Measurements from ENCODE around the gene SLC17A2. TPM values are rescaled to one million over a fixed set of nuclear protein-coding genes. Genes with fewer than 3 reads are reported as not detected.

Gene SLC17A2
- polyA plus RNA-seq (2012; ENCODE audit: insufficient read depth, insufficient read length, low read depth): 0.39 TPM

- Histone ChIP-seq H3K4me1 (peaks cover 23% of the 10 kb centered on the region), H3K36me3 (no peaks in the 10 kb centered on the region), H3K9me3 (no peaks in the 10 kb centered on the region), H3K27me3 (no peaks in the 10 kb centered on the region), H3K4me3 (ENCODE audit: low read depth, low read length) (no peak within 1 kb of the TSS)
- peak; percentile 30 for DNase-seq
- TF ChIP-seq, protein P1, sequence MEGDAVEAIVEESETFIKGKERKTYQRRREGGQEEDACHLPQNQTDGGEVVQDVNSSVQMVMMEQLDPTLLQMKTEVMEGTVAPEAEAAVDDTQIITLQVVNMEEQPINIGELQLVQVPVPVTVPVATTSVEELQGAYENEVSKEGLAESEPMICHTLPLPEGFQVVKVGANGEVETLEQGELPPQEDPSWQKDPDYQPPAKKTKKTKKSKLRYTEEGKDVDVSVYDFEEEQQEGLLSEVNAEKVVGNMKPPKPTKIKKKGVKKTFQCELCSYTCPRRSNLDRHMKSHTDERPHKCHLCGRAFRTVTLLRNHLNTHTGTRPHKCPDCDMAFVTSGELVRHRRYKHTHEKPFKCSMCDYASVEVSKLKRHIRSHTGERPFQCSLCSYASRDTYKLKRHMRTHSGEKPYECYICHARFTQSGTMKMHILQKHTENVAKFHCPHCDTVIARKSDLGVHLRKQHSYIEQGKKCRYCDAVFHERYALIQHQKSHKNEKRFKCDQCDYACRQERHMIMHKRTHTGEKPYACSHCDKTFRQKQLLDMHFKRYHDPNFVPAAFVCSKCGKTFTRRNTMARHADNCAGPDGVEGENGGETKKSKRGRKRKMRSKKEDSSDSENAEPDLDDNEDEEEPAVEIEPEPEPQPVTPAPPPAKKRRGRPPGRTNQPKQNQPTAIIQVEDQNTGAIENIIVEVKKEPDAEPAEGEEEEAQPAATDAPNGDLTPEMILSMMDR (IDR thresholded peaks at IDR 0.05; ENCODE audit: low read depth, low read length): no peak
Measured at GRCh38 chr6:25930532-25931410, at the start of gene SLC17A2. Gene SLC17A2, minus strand, starts transcription at chr6:25930691. Its CDS starts 4,895 bp downstream, at chr6:25925796.

GRCh38 chr6:25975923-25976560, 45.6 kb upstream of the SLC17A2 start:
- Histone ChIP-seq H3K27me3 (no peaks in the 10 kb centered on the region), H3K9me3 (no peaks in the 10 kb centered on the region), H3K4me3 (ENCODE audit: low read depth, low read length) (no peak overlapping the region), H3K4me1 (no peaks in the 10 kb centered on the region), H3K36me3 (no peaks in the 10 kb centered on the region)
- TF ChIP-seq, protein P1 (IDR thresholded peaks at IDR 0.05; ENCODE audit: low read depth, low read length): no peak
- no peak for DNase-seq

DNA sequence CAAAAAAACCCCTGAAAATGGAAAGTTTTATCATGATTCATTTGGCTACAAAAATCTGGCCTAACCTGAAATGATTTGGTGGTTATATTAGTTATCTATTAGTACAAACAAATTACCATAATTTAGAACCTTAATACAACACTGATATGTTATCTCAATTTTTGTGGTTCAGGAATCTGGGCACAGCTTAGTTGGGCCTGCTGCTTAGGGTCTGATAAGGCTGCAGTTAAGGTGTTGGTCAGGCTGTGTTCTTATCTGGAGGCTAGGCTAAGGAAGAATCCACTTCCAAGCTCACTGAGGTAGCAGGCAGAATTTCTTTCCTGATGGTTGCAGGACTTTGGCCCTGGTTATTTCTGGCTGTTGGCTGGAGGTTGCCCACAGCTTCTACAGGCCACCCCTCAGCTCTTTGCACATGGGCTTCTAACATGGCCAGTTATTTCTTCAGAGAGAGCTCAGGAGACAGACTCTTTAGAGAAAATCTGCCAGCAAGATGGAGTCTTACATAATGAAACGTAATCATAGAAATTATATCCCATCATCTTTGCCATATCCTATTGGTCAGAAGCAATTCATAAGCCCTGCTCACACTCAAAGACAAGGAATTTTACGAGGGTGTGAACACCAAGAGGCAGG, 43.5 kb upstream of the SLC17A2 start:
- Histone ChIP-seq H3K4me1 (no peaks in the 10 kb centered on the region), H3K9me3 (no peaks in the 10 kb centered on the region), H3K27me3 (no peaks in the 10 kb centered on the region), H3K4me3 (ENCODE audit: low read depth, low read length) (no peak overlapping the region), H3K36me3 (no peaks in the 10 kb centered on the region)
- DNase-seq: no peak
- TF ChIP-seq, protein P1 (IDR thresholded peaks at IDR 0.05; ENCODE audit: low read depth, low read length): no peak

- no peaks in the 10 kb centered on the region for H3K9me3 ChIP-seq
- H3K4me1 ChIP-seq: no peaks in the 10 kb centered on the region
- no peak for DNase-seq
- no peaks in the 10 kb centered on the region for H3K27me3 ChIP-seq
- H3K4me3 ChIP-seq (ENCODE audit: low read depth, low read length): no peak overlapping the region
- TF ChIP-seq, protein P1 (IDR thresholded peaks at IDR 0.05; ENCODE audit: low read depth, low read length): no peak
- no peaks in the 10 kb centered on the region for H3K36me3 ChIP-seq
Measured at GRCh38 chr6:25972902-25973301, 42.4 kb upstream of the SLC17A2 start.

GRCh38 chr6:25972128-25972527, 41.6 kb upstream of the SLC17A2 start:
- no peak for DNase-seq
- Histone ChIP-seq H3K27me3 (no peaks in the 10 kb centered on the region), H3K9me3 (no peaks in the 10 kb centered on the region), H3K36me3 (no peaks in the 10 kb centered on the region), H3K4me1 (no peaks in the 10 kb centered on the region), H3K4me3 (ENCODE audit: low read depth, low read length) (no peak overlapping the region)
- TF ChIP-seq, protein P1 (IDR thresholded peaks at IDR 0.05; ENCODE audit: low read depth, low read length): no peak
